HG02571 (cell line): ENCODE data around the gene SCARB1.

Experiments
- ATAC-seq: cut with Tn5 transposase; IDR thresholded peaks from one replicate; pipeline ENCODE4 v1.9.1; 2021; ENCODE audit warnings: mild to moderate bottlenecking, moderate library complexity; ENCODE audit not compliant: unreplicated experiment

SCARB1 gene

GRCh38 chr12:124844411-124845397, 19.0 kb downstream of the SCARB1 start:
- ATAC-seq, result no peak

GRCh38 chr12:124842800-124843510, 20.7 kb downstream of the SCARB1 start:
- ATAC-seq, result no peak

- no peak for ATAC-seq
Observed at GRCh38 chr12:124842073-124842749, 21.5 kb downstream of the SCARB1 start.

- no peak for ATAC-seq
Observed at GRCh38 chr12:124841558-124841945, 22.1 kb downstream of the SCARB1 start.

GRCh38 chr12:124837958-124838803, 25.5 kb downstream of the SCARB1 start:
- no peak for ATAC-seq

GRCh38 chr12:124837249-124837897, 26.3 kb downstream of the SCARB1 start:
- no peak for ATAC-seq

GRCh38 chr12:124836759-124837158, 26.9 kb downstream of the SCARB1 start:
- ATAC-seq, result no peak

GRCh38 chr12:124835656-124836410, 27.8 kb downstream of the SCARB1 start:
- ATAC-seq, result no peak

GRCh38 chr12:124834822-124835221, 28.8 kb downstream of the SCARB1 start:
- no peak for ATAC-seq

GRCh38 chr12:124833693-124834122, 30.0 kb downstream of the SCARB1 start:
- no peak for ATAC-seq

- no peak for ATAC-seq
Observed at GRCh38 chr12:124832856-124833255, 30.8 kb downstream of the SCARB1 start.

GRCh38 chr12:124831590-124831989, 32.1 kb downstream of the SCARB1 start:
- ATAC-seq, result no peak

GRCh38 chr12:124830306-124830705, 33.4 kb downstream of the SCARB1 start:
- ATAC-seq, result no peak

GRCh38 chr12:124829708-124830304, 33.9 kb downstream of the SCARB1 start:
- ATAC-seq, result no peak

GRCh38 chr12:124829008-124829707, 34.5 kb downstream of the SCARB1 start:
- no peak for ATAC-seq

- no peak for ATAC-seq
Observed at GRCh38 chr12:124828264-124829007, 35.2 kb downstream of the SCARB1 start.

- no peak for ATAC-seq
Observed at GRCh38 chr12:124827588-124828184, 36.0 kb downstream of the SCARB1 start.
